Activated CD8-positive, alpha-beta memory T cell treated with anti-CD3 and anti-CD28 coated beads, Interleukin-2, amount 50 U/mL, for 24 hours (primary cell): Measurements from ENCODE around the gene PARVA.

Experiments
- DNase-seq: peaks from one replicate; pipeline ENCODE4 v3.0.0-alpha.2; 2020; ENCODE audit errors: extremely low read depth

PARVA gene

GRCh38 chr11:12430954-12431595 lies 53.7 kb downstream of the PARVA start:
- DNase-seq, result no peak

GRCh38 chr11:12432507-12432906 lies 55.1 kb downstream of the PARVA start:
- no peak for DNase-seq

- no peak for DNase-seq
Measured at GRCh38 chr11:12433121-12433520, 55.8 kb downstream of the PARVA start.

GRCh38 chr11:12433571-12434324 lies 56.4 kb downstream of the PARVA start:
- DNase-seq, result no peak

- DNase-seq, result no peak
Measured at GRCh38 chr11:12434325-12434654, 56.9 kb downstream of the PARVA start.

- DNase-seq, result no peak
Measured at GRCh38 chr11:12435264-12435663, 57.9 kb downstream of the PARVA start.

GRCh38 chr11:12436266-12436665 lies 58.9 kb downstream of the PARVA start:
- no peak for DNase-seq

- DNase-seq, result no peak
Measured at GRCh38 chr11:12438291-12438690, 60.9 kb downstream of the PARVA start.

- DNase-seq, result no peak
Measured at GRCh38 chr11:12439615-12440014, 62.2 kb downstream of the PARVA start.

- DNase-seq, result no peak
Measured at GRCh38 chr11:12440565-12440964, 63.2 kb downstream of the PARVA start.

- DNase-seq, result no peak
Measured at GRCh38 chr11:12441231-12441861, 64.0 kb downstream of the PARVA start.

GRCh38 chr11:12444601-12445000 lies 67.2 kb downstream of the PARVA start:
- DNase-seq, result no peak

- DNase-seq, result no peak
Measured at GRCh38 chr11:12445001-12445400, 67.6 kb downstream of the PARVA start.

- no peak for DNase-seq
Measured at GRCh38 chr11:12446863-12447262, 69.5 kb downstream of the PARVA start.

GRCh38 chr11:12448131-12448939 lies 71.0 kb downstream of the PARVA start:
- no peak for DNase-seq

- DNase-seq, result no peak
Measured at GRCh38 chr11:12449961-12450715, 72.8 kb downstream of the PARVA start.

GRCh38 chr11:12451179-12451814 lies 73.9 kb downstream of the PARVA start:
- no peak for DNase-seq

GRCh38 chr11:12453243-12453642 lies 75.9 kb downstream of the PARVA start:
- no peak for DNase-seq

- no peak for DNase-seq
Measured at GRCh38 chr11:12454782-12455181, 77.4 kb downstream of the PARVA start.

GRCh38 chr11:12455938-12456337 lies 78.6 kb downstream of the PARVA start:
- DNase-seq, result no peak
